Nephron progenitor cell (in vitro differentiated cells): Measurements from ENCODE around the gene DIP2C.
A peak's percentile ranks its signal among the peaks of the same experiment; 100 is the strongest.

Source experiments
- DNase-seq: peaks from one replicate; pipeline ENCODE4 v3.0.0; 2021
- H3K27ac Mint-ChIP-seq: 2 replicates; pipeline ENCODE4 v1.8.0; 2021; ENCODE audit warnings: mild to moderate bottlenecking, moderate library complexity, mixed read lengths
- H3K27me3 Mint-ChIP-seq: 2 replicates; pipeline ENCODE4 v1.8.0; 2021; ENCODE audit warnings: mild to moderate bottlenecking, low read depth, mixed read lengths; ENCODE audit not compliant: poor library complexity
- H3K36me3 Mint-ChIP-seq: 2 replicates; pipeline ENCODE4 v1.8.0; 2021; ENCODE audit warnings: low read depth, mixed read lengths
- H3K4me1 Mint-ChIP-seq: 2 replicates; pipeline ENCODE4 v1.8.0; 2021; ENCODE audit warnings: mixed read lengths
- H3K4me3 Mint-ChIP-seq: 2 replicates; pipeline ENCODE4 v1.8.0; 2021; ENCODE audit warnings: mild to moderate bottlenecking, moderate library complexity, mixed read lengths
- H3K9me3 Mint-ChIP-seq: 2 replicates; pipeline ENCODE4 v1.8.0; 2021; ENCODE audit warnings: mild to moderate bottlenecking, moderate library complexity, mixed read lengths
- CTCF ChIP-seq: fragments of 200-600 bp; sonication (generic); IDR thresholded peaks from 2 replicates; pipeline ENCODE4 v1.5.0; 2021; ENCODE audit warnings: antibody characterized with exemption

Gene DIP2C

GRCh38 chr10:688312-689120 is 952 bp downstream of the DIP2C start:
- Mint-ChIP-seq H3K4me3 (peak overlapping the region; percentile 89), H3K9me3 (no peaks in the 10 kb centered on the region), H3K4me1 (peaks cover 46% of the 10 kb centered on the region), H3K27me3 (peaks cover 14% of the 10 kb centered on the region), H3K27ac (no peak overlapping the region), H3K36me3 (peaks cover 19% of the 10 kb centered on the region)
- TF ChIP-seq CTCF = no peak
- DNase-seq = peak; percentile 63

- no peak for DNase-seq
- Mint-ChIP-seq H3K9me3 (no peaks in the 10 kb centered on the region), H3K4me3 (peak overlapping the region; percentile 89), H3K27me3 (peaks cover 12% of the 10 kb centered on the region), H3K36me3 (peaks cover 22% of the 10 kb centered on the region), H3K4me1 (peaks cover 51% of the 10 kb centered on the region), H3K27ac (no peak overlapping the region)
- no peak for TF ChIP-seq CTCF
Measured at GRCh38 chr10:687583-688311, 1.7 kb downstream of the DIP2C start.

- peaks cover 59% of the 10 kb centered on the region for H3K4me1 Mint-ChIP-seq
- H3K27ac Mint-ChIP-seq = no peak overlapping the region
- H3K36me3 Mint-ChIP-seq = peaks cover 24% of the 10 kb centered on the region
Measured at GRCh38 chr10:686155-686931, 3.1 kb downstream of the DIP2C start.

GRCh38 chr10:685613-686012 is 3.9 kb downstream of the DIP2C start:
- Mint-ChIP-seq H3K36me3 (peaks cover 24% of the 10 kb centered on the region), H3K9me3 (no peaks in the 10 kb centered on the region), H3K27ac (no peak overlapping the region), H3K27me3 (no peaks in the 10 kb centered on the region), H3K4me1 (peaks cover 51% of the 10 kb centered on the region), H3K4me3 (peak overlapping the region; percentile 36)
- DNase-seq = no peak
- no peak for TF ChIP-seq CTCF

More at GRCh38 chr10:686155-686931, 3.1 kb downstream of the DIP2C start:
- DNase-seq = no peak
- no peaks in the 10 kb centered on the region for H3K27me3 Mint-ChIP-seq
- H3K9me3 Mint-ChIP-seq = no peaks in the 10 kb centered on the region
- peak overlapping the region; percentile 36 for H3K4me3 Mint-ChIP-seq
- TF ChIP-seq CTCF = no peak

- no peak for DNase-seq
- H3K36me3 Mint-ChIP-seq = peaks cover 24% of the 10 kb centered on the region
- H3K4me1 Mint-ChIP-seq = peaks cover 44% of the 10 kb centered on the region
- H3K9me3 Mint-ChIP-seq = no peaks in the 10 kb centered on the region
- H3K27ac Mint-ChIP-seq = peak overlapping the region; percentile 37
- H3K27me3 Mint-ChIP-seq = peaks cover 4% of the 10 kb centered on the region
- peak overlapping the region; percentile 65 for H3K4me3 Mint-ChIP-seq
- TF ChIP-seq CTCF = no peak
Measured at GRCh38 chr10:683448-684071, 5.9 kb downstream of the DIP2C start.
